ENCODE results near the gene EEPD1. TPM values are rescaled to one million over a fixed set of nuclear protein-coding genes. Genes with fewer than 3 reads are reported as not detected.

EEPD1 gene
- total RNA-seq, 1 donor, result 5.2 TPM

DNA sequence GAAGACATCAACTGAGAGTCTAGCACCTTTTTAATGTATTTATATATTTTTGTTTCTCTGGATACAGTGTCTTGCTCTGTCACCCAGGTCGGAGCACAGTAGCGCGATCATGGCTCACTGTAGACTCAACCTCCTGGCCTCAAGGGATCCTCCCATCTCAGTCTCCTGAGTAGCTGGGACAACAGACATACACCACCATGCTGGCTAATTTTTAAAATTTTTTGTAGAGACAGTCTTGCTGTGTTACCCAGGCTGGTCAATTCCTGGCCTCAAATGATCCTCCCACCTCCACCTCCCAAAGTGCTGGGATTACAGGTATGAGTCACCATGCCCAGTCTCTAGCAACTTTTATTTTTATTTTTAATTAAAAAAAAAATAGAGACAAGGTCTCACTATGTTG is 185.2 kb downstream of the EEPD1 start:
- TF ChIP-seq, protein P1, sequence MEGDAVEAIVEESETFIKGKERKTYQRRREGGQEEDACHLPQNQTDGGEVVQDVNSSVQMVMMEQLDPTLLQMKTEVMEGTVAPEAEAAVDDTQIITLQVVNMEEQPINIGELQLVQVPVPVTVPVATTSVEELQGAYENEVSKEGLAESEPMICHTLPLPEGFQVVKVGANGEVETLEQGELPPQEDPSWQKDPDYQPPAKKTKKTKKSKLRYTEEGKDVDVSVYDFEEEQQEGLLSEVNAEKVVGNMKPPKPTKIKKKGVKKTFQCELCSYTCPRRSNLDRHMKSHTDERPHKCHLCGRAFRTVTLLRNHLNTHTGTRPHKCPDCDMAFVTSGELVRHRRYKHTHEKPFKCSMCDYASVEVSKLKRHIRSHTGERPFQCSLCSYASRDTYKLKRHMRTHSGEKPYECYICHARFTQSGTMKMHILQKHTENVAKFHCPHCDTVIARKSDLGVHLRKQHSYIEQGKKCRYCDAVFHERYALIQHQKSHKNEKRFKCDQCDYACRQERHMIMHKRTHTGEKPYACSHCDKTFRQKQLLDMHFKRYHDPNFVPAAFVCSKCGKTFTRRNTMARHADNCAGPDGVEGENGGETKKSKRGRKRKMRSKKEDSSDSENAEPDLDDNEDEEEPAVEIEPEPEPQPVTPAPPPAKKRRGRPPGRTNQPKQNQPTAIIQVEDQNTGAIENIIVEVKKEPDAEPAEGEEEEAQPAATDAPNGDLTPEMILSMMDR (IDR thresholded peaks at IDR 0.05; ENCODE audit: insufficient read depth, low read depth, low read length), result no peak
- DNase-seq (ENCODE audit: low read depth), result no peak
- no peak overlapping the region for H3K4me3 ChIP-seq (ENCODE audit: low read depth, low read length)

DNA sequence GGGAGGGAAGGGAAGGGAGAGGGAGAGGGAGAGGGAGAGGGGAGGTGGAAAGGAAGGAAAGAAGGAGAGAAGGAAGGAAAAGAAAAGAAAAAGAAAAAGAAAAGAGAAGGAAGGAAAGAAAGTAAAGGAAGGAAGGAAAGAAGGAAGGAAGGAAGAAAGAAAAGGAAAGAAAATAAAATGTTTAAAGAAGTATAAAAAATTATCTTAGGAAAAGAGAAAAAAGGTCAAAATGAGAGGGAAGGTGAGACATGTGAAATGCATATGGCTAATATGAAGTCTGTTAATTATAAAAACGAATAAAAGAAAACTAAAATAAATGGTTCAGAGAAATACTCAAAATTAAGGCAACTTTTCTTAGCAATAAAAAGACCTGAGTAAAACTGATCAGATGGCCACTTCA is 190.5 kb downstream of the EEPD1 start:
- H3K4me3 ChIP-seq (ENCODE audit: low read depth, low read length), result no peak overlapping the region
- DNase-seq (ENCODE audit: low read depth), result no peak
- TF ChIP-seq, protein P1 (IDR thresholded peaks at IDR 0.05; ENCODE audit: insufficient read depth, low read depth, low read length), result no peak

DNA sequence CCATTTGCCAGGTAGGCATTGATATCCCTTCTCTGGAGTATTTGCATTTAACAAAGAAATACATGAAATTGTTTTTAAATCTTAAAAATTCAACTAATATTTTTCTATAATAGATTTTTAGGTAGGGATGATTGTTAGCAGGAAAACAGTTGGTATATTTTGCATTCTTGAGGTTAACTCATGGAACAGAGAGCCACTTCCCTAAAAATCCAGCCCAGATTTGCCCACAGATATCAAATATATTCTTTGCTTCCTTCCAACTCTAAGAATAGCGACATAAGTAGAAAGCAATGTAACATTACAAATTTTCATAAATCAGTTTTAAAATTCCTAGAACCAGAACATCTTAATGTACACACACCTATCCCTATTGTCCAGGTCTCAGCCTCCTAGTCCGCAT is 191.6 kb downstream of the EEPD1 start:
- TF ChIP-seq, protein P1 (IDR thresholded peaks at IDR 0.05; ENCODE audit: insufficient read depth, low read depth, low read length), result no peak
- H3K4me3 ChIP-seq (ENCODE audit: low read depth, low read length), result no peak overlapping the region
- no peak for DNase-seq (ENCODE audit: low read depth)

DNA sequence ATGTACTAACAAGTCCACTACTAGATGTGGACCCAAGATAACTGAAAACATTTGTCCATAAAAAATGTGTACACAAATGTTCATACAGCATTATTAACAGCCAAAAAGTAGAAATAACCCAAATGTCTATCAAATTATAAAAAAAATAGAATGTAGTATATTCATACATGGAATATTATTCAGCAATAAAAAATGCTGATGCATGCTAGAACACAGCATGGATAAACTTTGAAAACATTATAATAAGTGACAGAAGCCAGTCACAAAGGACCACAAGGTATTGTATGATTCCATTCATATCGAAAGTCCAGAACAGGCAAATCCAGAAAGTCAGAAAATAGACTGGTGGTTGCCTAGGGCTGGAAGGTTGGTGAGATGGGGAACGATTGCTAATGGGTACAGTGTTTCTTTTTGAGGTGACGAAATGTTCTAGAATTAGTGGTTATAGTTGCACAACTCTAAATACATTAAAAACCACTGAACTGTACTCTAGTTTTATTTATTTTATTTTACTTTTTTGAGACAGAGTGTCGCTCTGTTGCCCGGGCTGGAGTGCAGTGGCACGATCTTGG is 193.3 kb downstream of the EEPD1 start:
- peak; percentile 45 for DNase-seq (ENCODE audit: low read depth)
- TF ChIP-seq, protein P1 (IDR thresholded peaks at IDR 0.05; ENCODE audit: insufficient read depth, low read depth, low read length), result no peak
- H3K4me3 ChIP-seq (ENCODE audit: low read depth, low read length), result no peak overlapping the region

DNA sequence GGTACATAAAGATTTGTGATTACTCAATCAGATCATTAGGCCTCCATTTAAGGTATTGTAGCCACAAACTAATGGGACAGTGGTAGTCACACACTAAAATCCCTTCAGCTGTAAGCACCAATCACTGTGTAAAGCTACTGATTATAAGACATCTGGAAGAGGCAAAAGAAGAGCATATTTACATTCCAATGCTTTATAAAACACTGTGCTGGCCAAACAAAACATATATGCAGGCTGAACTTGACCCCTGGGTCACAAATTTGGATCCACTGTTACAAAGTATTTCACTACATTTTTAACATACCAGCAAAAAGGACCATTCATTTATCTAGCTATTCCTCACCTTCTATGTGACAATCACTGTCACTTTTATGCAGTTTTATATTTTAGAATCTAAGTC is 195.2 kb downstream of the EEPD1 start:
- TF ChIP-seq, protein P1 (IDR thresholded peaks at IDR 0.05; ENCODE audit: insufficient read depth, low read depth, low read length), result no peak
- H3K4me3 ChIP-seq (ENCODE audit: low read depth, low read length), result no peak overlapping the region
- DNase-seq (ENCODE audit: low read depth), result peak; percentile 82

DNA sequence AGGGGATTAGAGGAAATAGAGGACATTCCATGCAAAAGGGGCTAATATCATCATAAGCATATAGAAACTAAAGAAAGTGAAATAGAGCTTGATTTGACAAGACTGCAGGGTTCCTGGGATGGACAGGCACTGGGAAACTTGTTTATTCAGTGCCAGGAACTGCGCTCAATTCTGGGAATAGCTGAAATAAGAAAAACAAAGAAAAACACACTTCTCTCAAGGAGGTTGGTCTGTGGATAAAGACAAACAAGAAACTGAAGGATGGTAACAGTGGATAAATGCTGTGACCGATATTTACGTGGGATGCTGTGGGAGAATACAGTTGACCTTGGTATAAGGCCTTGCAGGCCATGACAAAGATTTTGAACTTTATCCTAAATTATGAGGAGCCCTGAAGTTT is 195.7 kb downstream of the EEPD1 start:
- TF ChIP-seq, protein P1 (IDR thresholded peaks at IDR 0.05; ENCODE audit: insufficient read depth, low read depth, low read length), result no peak
- no peak overlapping the region for H3K4me3 ChIP-seq (ENCODE audit: low read depth, low read length)
- no peak for DNase-seq (ENCODE audit: low read depth)

DNA sequence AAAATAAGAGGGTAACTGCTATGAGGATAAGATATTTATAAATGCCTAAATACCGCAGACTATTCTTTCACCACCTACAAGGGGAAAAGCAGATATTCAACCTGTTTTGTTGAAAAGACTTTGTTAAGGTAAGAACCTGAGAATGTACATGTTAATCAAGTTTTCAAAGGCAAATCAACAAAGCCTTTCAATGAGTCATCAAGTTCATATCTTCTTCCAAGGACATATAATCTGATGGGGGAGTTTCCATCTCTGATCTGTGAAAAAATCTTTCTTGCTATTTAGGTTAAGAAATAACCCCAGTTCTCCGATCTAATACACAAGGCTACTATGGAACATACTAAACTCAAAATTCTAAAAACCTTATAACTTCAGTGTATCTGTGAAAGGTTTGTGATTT is 196.6 kb downstream of the EEPD1 start:
- peak; percentile 10 for DNase-seq (ENCODE audit: low read depth)
- no peak overlapping the region for H3K4me3 ChIP-seq (ENCODE audit: low read depth, low read length)
- TF ChIP-seq, protein P1 (IDR thresholded peaks at IDR 0.05; ENCODE audit: insufficient read depth, low read depth, low read length), result no peak

Data from fibroblast of villous mesenchyme (primary cell).